Thyroid gland (tissue), 4 donors: ENCODE results near the gene STX12. TPM values are rescaled to one million over a fixed set of nuclear protein-coding genes. Genes with fewer than 3 reads are reported as not detected.

Experiments used
- DNase-seq, 2 donors: peaks; one replicate each; pipeline ENCODE4 v3.0.0-alpha.2; 2019
- H3K27ac ChIP-seq, 3 donors: fragments of 200-600 bp; sonication (generic); 1 replicate in 2 of 3; 2 replicates in 1 of 3; pipeline ENCODE4 v1.5.1; 2016 to 2019; ENCODE audit warnings: mild to moderate bottlenecking in 1 of 3, moderate library complexity in 1 of 3
- H3K27me3 ChIP-seq: fragments of 200-600 bp; sonication (generic); one replicate; pipeline ENCODE4 v1.5.1; 2019
- H3K36me3 ChIP-seq, 2 donors: fragments of 200-600 bp; sonication (generic); one replicate each; pipeline ENCODE4 v1.5.1; 2016 to 2019
- H3K4me1 ChIP-seq, 2 donors: fragments of 200-600 bp; sonication (generic); one replicate each; pipeline ENCODE4 v1.5.1; 2017 to 2019
- H3K4me3 ChIP-seq, 3 donors: fragments of 200-600 bp; sonication (generic); replicated peaks in 1 of 3; 1 replicate in 2 of 3; 2 replicates in 1 of 3; pipeline ENCODE4 v1.5.1; 2016; ENCODE audit warnings: mild to moderate bottlenecking in 1 of 3
- H3K9me3 ChIP-seq: fragments of 200-600 bp; sonication (generic); one replicate; pipeline ENCODE4 v1.5.1; 2017
- CTCF ChIP-seq, 6 experiments: fragments of 200-600 bp in 3 of 6; fragments of 450-650 bp in 3 of 6; sonication (generic) in 3 of 6; IDR thresholded peaks; one replicate each; pipeline ENCODE4 v1.5.1; 2016 to 2019; ENCODE audit warnings: antibody characterized with exemption in 6 of 6, mild to moderate bottlenecking in 2 of 6, inconsistent platforms in 1 of 6, moderate library complexity in 1 of 6
- POLR2A ChIP-seq, 2 donors: fragments of 450-650 bp; IDR thresholded peaks; one replicate each; pipeline ENCODE4 v1.6.1; 2017; ENCODE audit warnings: antibody characterized with exemption in 2 of 2, mild to moderate bottlenecking in 2 of 2, moderate library complexity in 1 of 2
- WGBS, 2 donors: methylation state at CpG; one replicate each; pipeline ENCODE4 v1.1.5; 2017; 5-methylcytosine and 5-hydroxymethylcytosine counted together
- intact Hi-C: fragments of 100-400 bp; cut with DNase I; formaldehyde crosslinking; loops from one replicate; pipeline ENCODE4 v1.15.1; 2023
- total RNA-seq, 4 donors: library from RNA; depleted of rRNA; stranded (reverse); fragments of >200 nt; gene quantifications; one replicate each; pipeline ENCODE4 v1.2.3, GENCODE V29; 2016

STX12 gene
- total RNA-seq, 4 donors from 2014 or later = 169 to 265 (median 221) TPM

- Histone ChIP-seq H3K4me3 (no peak overlapping the region), H3K27ac (no peak overlapping the region), H3K27me3 (no peaks in the 10 kb centered on the region), H3K9me3 (no peaks in the 10 kb centered on the region), H3K36me3 (peaks cover 13 to 32% of the 10 kb centered on the region in 2 donors), H3K4me1 (peaks cover 8% of the 10 kb centered on the region in 2 donors)
- 82 to 94% methylated on average over 3 of the region's 3 CpGs for WGBS, 2 donors
- DNase-seq = no peak
- TF ChIP-seq CTCF (IDR thresholded peaks at IDR 0.05) = no peak
- TF ChIP-seq POLR2A (IDR thresholded peaks at IDR 0.05) = no peak
- intact Hi-C loops = loop anchor here (10.0 kb wide), 1 partner anchor 62 kb away; no protein-coding TSS in a partner anchor
These were observed 20.7 kb upstream of the STX12 start for GRCh38 chr1:27752360-27752759.

- peaks cover 8% of the 10 kb centered on the region in 2 donors for H3K4me1 ChIP-seq
- no peaks in the 10 kb centered on the region for H3K9me3 ChIP-seq
- peak overlapping the region; percentile 61 to 71 (median 70) for H3K27ac ChIP-seq
- H3K27me3 ChIP-seq = no peaks in the 10 kb centered on the region
- peaks cover 0 to 23% of the 10 kb centered on the region in 2 donors for H3K36me3 ChIP-seq
- intact Hi-C loops = loop anchor here (10.0 kb wide), 1 partner anchor 60 kb away; no protein-coding TSS in a partner anchor
- WGBS, 2 donors = 86 to 95% methylated on average over 1 of the region's 1 CpG
- TF ChIP-seq CTCF (IDR thresholded peaks at IDR 0.05) (no peak), POLR2A (IDR thresholded peaks at IDR 0.05) (no peak)
- no peak overlapping the region for H3K4me3 ChIP-seq
- peak; percentile 16 to 22 for DNase-seq
These were observed 17.7 kb upstream of the STX12 start for GRCh38 chr1:27755286-27755685.

GRCh38 chr1:27755865-27756264, 17.2 kb upstream of the STX12 start:
- WGBS, 2 donors = 53 to 64% methylated on average over 4 of the region's 4 CpGs
- intact Hi-C loops = loop anchor here (10.0 kb wide), 1 partner anchor 59 kb away; no protein-coding TSS in a partner anchor
- H3K36me3 ChIP-seq = peaks cover 0 to 21% of the 10 kb centered on the region in 2 donors

GRCh38 chr1:27759236-27759635, 13.8 kb upstream of the STX12 start:
- Histone ChIP-seq H3K9me3 (no peaks in the 10 kb centered on the region), H3K4me3 (no peak overlapping the region), H3K36me3 (peaks cover 0 to 19% of the 10 kb centered on the region in 2 donors), H3K27me3 (no peaks in the 10 kb centered on the region), H3K4me1 (peaks cover 8 to 17% of the 10 kb centered on the region in 2 donors), H3K27ac (no peak overlapping the region)
- TF ChIP-seq POLR2A (IDR thresholded peaks at IDR 0.05) = no peak
- TF ChIP-seq CTCF (IDR thresholded peaks at IDR 0.05) = no peak
- WGBS, 2 donors = 95 to 96% methylated on average over 2 of the region's 2 CpGs
- DNase-seq = no peak
- intact Hi-C loops = loop anchor here (10.0 kb wide), 1 partner anchor 56 kb away; no protein-coding TSS in a partner anchor

More at GRCh38 chr1:27755865-27756264, 17.2 kb upstream of the STX12 start:
- Histone ChIP-seq H3K4me3 (no peak overlapping the region), H3K27ac (peak overlapping the region; percentile 70 to 71 (median 71)), H3K4me1 (peaks cover 8% of the 10 kb centered on the region in 2 donors), H3K9me3 (no peaks in the 10 kb centered on the region), H3K27me3 (no peaks in the 10 kb centered on the region)
- peak; percentile 36 to 42 for DNase-seq
- TF ChIP-seq POLR2A (IDR thresholded peaks at IDR 0.05) (no peak), CTCF (IDR thresholded peaks at IDR 0.05) (no peak)

- intact Hi-C loops = no loop called here
- peaks cover 6 to 12% of the 10 kb centered on the region in 2 donors for H3K4me1 ChIP-seq
- H3K36me3 ChIP-seq = peaks cover 0 to 19% of the 10 kb centered on the region in 2 donors
- DNase-seq = no peak
- WGBS, 2 donors = 78 to 87% methylated on average over 3 of the region's 3 CpGs
- H3K4me3 ChIP-seq = no peak overlapping the region
- no peaks in the 10 kb centered on the region for H3K27me3 ChIP-seq
- H3K9me3 ChIP-seq = no peaks in the 10 kb centered on the region
- TF ChIP-seq CTCF (IDR thresholded peaks at IDR 0.05) = no peak
- TF ChIP-seq POLR2A (IDR thresholded peaks at IDR 0.05) = no peak
- H3K27ac ChIP-seq = no peak overlapping the region
These were observed 12.6 kb upstream of the STX12 start for GRCh38 chr1:27760426-27760825.
